T-helper 2 cell (primary cell): ENCODE results near the gene TUFT1.

Source experiments
- DNase-seq, 5 experiments: peaks; one replicate each; pipeline versions ENCODE4 v3.0.0 to v3.0.0-alpha.2; 2012 to 2022
- total RNA-seq, 2 donors: gene quantifications; one replicate each; lab custom pipeline; 2026; lab: John Stamatoyannopoulos, UW

The TUFT1 gene
- total RNA-seq, result 19.6 to 41.2 reads per million in 2 donors

DNA sequence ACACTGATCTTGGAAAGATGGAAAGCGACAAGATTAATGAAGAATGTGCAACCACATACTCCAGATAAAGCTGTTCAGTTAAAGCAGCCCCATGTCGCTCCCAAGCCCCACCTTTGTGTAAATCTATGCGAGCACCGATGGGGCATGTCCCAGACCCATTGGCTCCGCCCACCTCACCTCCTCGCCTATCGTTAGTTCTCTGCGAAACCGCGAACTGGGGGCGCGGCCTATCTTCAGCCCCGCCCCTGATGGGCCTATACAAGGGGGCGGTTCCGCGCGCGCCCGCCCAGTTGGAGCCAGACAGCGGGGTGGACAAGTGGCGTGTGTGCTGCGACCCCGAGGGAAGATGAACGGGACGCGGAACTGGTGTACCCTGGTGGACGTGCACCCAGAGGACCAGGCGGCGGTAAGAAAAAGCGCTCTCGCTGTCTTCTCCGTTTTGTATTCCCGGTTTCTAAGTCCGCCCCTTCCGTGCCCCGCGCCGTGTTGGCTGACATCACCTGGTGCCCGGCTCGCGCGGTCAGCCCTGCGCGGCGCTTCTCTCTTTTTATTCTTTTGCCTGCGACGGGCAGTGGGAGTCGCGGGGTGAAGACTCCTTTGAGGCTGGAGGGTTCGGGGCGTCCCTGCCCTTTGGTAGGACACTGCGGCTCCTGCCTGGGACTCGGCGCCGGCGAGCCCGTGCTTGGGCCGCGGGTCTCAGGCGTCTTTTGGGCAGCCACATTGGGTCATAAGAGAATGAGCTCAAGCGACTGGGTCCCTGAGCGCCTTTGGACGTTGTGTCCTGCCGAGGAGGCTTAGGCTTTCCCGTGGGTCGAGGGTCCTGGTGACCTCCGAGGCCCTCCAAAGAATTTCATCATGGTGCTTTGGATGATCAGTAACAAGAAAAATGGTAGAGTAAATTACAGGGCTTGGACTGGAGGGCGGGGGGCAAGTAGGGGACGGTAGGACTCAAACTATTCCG, at the start of gene TUFT1:
Gene TUFT1, plus strand, starts transcription at position 289 of the 961 bp plus-strand sequence. Its CDS starts 58 bp downstream, at position 347.
- peak; percentile 88 to 94 (median 91) for DNase-seq

- no peak for DNase-seq
Measured at GRCh38 chr1:151491641-151492040, 48.5 kb upstream of the TUFT1 start.

GRCh38 chr1:151492120-151492519, 48.0 kb upstream of the TUFT1 start:
- no peak for DNase-seq

GRCh38 chr1:151493042-151493441, 47.1 kb upstream of the TUFT1 start:
- DNase-seq, result no peak

- peak in 1 of 5 experiments; percentile 50 for DNase-seq
Measured at GRCh38 chr1:151494741-151495281, 45.3 kb upstream of the TUFT1 start.

- no peak for DNase-seq
Measured at GRCh38 chr1:151495316-151495715, 44.8 kb upstream of the TUFT1 start.

GRCh38 chr1:151499365-151499764, 40.7 kb upstream of the TUFT1 start:
- DNase-seq, result no peak

DNA sequence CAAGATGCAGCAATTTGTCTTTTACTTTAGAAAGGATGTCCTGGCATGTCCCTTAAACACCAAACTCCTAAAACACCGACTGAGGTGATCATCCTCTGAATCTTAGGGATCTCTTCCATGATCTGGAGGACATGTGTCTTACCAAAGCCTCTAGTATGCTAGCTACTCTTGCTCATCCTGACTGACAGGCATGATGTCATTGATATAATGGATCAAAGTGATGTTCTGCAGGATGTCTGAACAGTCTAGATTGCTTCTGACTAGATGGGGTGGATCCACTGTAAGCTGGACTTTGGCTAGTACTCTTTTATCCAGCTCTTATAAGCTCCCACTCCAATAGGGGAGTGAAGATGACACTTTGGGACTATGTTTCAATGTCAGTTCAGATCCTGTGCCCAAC, 40.2 kb upstream of the TUFT1 start:
- no peak for DNase-seq

GRCh38 chr1:151501474-151501873, 38.6 kb upstream of the TUFT1 start:
- DNase-seq, result no peak

DNA sequence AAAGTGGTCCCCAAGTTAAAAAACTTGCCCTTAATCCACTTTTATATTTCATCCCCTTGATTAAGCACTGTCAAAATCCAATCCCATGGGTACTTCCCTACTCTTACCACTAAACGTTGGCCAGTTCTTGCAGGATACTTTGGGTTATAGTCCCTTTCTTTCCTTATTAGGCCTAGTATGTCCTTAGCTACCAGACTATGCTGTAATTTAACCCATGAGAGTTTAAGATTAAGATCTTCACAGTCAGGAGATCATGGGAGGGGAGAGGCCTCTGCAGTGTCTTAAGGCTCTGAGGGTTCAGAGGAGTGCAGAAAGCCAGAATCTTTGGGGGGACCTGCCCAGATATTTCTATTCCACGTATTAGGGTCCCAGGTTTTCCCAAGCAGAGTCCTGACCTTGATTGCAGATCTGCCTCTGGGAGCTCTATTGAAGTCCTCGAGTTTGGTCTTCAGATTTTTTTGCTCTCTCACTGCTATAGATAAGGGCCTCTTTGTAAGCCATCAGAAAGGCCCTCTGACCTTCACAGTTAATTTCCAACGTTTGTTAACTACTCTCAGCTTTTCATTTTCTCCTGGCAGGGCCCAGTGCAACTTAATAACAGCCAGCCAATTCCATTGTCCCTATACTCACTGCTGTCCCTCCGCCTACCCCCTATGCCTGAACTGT, 37.9 kb upstream of the TUFT1 start:
- DNase-seq, result no peak

DNA sequence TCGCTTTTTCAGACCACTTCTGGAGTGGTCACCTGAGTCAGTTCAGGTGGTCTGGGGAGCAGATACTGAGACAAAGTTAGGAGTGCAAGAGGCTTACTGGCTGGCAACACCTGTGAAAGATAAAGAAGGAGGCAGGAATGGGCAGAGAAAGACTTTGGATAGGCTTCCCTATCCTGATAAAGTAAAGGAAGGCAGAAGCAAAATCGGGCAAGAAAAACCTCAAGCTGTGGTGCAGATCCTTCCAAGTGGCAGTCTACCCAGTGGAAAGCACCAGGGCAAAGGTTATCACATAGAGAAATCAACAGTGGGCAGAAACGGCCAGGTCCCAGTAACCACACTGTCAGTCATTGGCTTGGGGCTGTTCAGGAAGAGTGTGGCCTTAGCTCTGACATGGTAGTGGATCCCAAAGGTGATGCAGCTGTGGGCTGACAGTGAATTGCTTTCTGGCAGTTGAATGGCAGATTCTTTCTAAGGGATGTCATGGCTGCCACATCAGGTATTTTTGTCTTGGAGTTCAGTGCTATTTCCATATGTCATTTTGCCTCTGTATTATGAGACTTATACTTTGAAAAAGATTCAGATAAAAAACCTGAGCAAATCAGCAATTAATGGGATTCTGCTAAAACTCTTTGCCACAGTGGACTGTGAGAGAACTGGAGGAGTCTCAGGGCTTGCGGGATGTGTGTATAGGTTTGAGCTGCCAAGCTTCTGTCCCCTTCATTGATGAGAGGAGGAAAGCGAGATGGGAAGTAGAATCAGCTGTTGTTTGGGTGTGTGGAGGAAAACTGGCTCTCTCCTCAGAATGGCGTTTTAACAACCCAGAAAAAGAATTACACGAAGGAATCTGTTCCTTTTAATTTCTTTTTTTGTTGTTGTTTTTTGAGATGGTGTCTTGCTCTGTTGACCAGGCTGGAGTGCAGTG, 37.0 kb upstream of the TUFT1 start:
- DNase-seq, result peak in 1 of 5 experiments; percentile 62

GRCh38 chr1:151504252-151504651, 35.9 kb upstream of the TUFT1 start:
- no peak for DNase-seq

- DNase-seq, result no peak
Measured at GRCh38 chr1:151504759-151505158, 35.4 kb upstream of the TUFT1 start.

- DNase-seq, result no peak
Measured at GRCh38 chr1:151508833-151509232, 31.3 kb upstream of the TUFT1 start.

GRCh38 chr1:151509350-151510019, 30.6 kb upstream of the TUFT1 start:
- DNase-seq, result no peak

GRCh38 chr1:151510020-151510405, 30.1 kb upstream of the TUFT1 start:
- no peak for DNase-seq

DNA sequence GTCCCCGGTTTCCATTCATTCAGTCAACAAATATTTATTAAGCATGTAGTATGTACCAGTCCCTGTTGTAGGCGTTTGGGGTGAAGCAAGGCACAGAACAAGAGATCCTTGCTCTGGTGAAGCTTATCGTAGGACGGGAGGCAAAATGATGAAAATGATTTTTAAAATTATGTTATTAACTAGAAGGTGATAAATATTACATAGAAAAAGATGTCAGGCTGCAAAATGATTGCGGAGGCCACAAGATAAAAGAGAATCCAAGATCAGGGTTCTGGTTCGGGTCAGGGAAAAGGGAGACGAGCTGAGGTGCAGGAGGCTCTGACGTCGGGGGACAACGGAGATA, 29.5 kb upstream of the TUFT1 start:
- no peak for DNase-seq

DNA sequence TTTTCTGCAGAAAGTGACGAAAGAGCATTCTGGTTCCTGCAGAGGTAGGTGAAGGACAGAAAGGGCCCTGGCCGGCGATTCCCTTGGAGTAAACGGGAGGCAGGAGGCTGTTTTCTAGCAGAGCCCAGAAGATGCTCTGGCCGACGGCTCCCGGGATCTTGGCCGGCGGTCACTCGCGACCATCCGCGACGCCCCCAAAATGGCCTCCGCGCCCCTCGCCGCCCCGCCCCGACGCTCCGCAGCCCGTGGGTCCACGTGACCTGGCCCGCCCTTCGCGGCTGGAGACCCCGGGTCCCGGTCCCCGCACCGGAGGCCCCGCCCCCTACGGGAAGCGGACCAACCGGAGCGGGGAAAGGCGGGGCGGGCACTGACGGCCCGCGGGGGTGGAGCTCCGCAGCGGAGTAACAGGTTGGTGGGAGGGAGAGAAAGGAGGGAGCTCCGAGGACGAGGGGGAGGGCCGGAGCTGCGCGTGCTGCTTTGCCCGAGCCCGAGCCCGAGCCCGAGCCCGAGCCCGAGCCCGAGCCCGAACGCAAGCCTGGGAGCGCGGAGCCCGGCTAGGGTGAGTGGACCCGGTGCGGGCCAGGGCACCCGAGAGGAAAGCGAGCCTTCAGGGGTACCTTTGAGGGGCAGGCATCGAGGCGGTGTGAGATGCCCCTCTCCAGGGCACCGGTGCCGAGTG, 29.0 kb upstream of the TUFT1 start, which contains the start of gene CGN:
Gene CGN, plus strand, starts transcription at position 431 of the 679 bp plus-strand sequence. CDS start 7,133 bp downstream, outside the sequence.
- peak; percentile 76 to 93 (median 84) for DNase-seq

DNA sequence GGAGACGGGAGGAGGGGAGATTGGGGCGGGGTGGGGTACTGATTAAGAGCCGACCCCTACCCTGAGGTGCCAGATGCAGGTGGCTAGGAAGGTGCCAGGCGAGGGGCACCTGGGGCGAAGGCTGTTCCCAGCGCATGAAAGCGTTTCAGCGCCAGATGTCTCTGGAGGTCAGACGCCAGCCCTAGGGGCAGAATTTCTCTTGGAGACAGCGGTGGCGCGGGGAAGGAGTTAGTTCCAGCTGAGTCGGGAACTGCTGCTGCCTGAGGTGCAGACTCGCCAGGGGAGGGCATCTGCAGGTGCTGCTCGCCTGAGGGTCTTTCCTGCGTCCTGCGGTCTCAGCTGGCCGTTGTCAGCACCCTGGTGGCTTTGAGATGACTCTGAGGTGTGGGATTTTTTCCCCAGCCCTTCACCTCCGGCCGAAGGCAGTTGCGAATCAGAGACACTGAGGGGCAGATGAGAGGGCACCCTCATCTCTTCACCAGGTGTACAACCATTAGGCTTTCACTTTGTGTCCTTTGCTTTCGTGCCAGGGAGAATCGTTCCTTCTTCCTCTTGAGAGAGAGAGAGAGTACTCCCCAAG, 28.4 kb upstream of the TUFT1 start:
- DNase-seq, result peak; percentile 2 to 26 (median 9)

DNA sequence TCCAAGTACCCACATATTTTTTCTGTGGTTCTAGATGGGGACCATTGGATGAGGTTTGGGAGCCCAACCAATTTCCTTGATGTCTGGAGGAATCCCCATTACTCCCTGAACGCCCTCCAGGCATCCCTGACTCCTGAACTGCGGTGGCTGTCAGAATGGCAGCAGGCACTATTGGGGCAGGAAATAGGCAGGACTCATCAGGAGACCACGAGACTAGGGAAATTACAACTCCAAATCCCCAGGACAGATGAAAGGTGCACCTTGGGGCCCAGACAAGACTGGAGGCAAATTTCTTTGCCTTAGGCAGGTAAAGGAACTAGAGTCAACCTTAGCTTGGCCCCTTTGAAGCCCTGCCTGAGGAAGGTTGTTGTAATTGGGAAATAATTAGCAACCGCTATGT, 27.8 kb upstream of the TUFT1 start:
- no peak for DNase-seq
